ENCODE data around the gene LDLRAD4.
"Not testable (repeated sequence)": the region's sequence is repeated elsewhere in the genome, so short reads cannot be mapped to it uniquely, and the experiment has no call there.

Gene LDLRAD4

GRCh38 chr18:13585379-13586153, 367.0 kb downstream of the LDLRAD4 start:
- no peak for DNase-seq

GRCh38 chr18:13587001-13587400, 368.4 kb downstream of the LDLRAD4 start:
- no peak for DNase-seq

- no peak for DNase-seq
Measured at GRCh38 chr18:13587477-13587876, 368.9 kb downstream of the LDLRAD4 start.

GRCh38 chr18:13587937-13588336, 369.4 kb downstream of the LDLRAD4 start:
- DNase-seq = no peak

GRCh38 chr18:13589316-13589715, 370.8 kb downstream of the LDLRAD4 start:
- DNase-seq = no peak

GRCh38 chr18:13589943-13590342, 371.4 kb downstream of the LDLRAD4 start:
- no peak for DNase-seq

- DNase-seq = no peak
Measured at GRCh38 chr18:13592246-13592645, 373.7 kb downstream of the LDLRAD4 start.

GRCh38 chr18:13594551-13594950, 376.0 kb downstream of the LDLRAD4 start:
- DNase-seq = no peak

- DNase-seq = no peak
Measured at GRCh38 chr18:13597068-13597467, 378.5 kb downstream of the LDLRAD4 start.

- DNase-seq = no peak
Measured at GRCh38 chr18:13598591-13598990, 380.0 kb downstream of the LDLRAD4 start.

- no peak for DNase-seq
Measured at GRCh38 chr18:13599031-13599430, 380.5 kb downstream of the LDLRAD4 start.

GRCh38 chr18:13603304-13604019, 384.9 kb downstream of the LDLRAD4 start:
- DNase-seq = no peak

GRCh38 chr18:13604786-13605185, 386.2 kb downstream of the LDLRAD4 start:
- no peak for DNase-seq

- DNase-seq = no peak
Measured at GRCh38 chr18:13605477-13605876, 386.9 kb downstream of the LDLRAD4 start.

GRCh38 chr18:13605901-13606300, 387.3 kb downstream of the LDLRAD4 start:
- DNase-seq = no peak

GRCh38 chr18:13606604-13607254, 388.2 kb downstream of the LDLRAD4 start:
- no peak for DNase-seq

- DNase-seq = not testable (repeated sequence)
Measured at GRCh38 chr18:13608024-13608562, 389.5 kb downstream of the LDLRAD4 start.

GRCh38 chr18:13608791-13609532, 390.4 kb downstream of the LDLRAD4 start:
- DNase-seq = no peak

GRCh38 chr18:13610555-13611141, 392.1 kb downstream of the LDLRAD4 start:
- DNase-seq = peak in 1 of 3 experiments; percentile 37

GRCh38 chr18:13611142-13611600, 392.6 kb downstream of the LDLRAD4 start:
- peak in 2 of 3 experiments; percentile 48 to 68 for DNase-seq

GRCh38 chr18:13611601-13612195, 393.1 kb downstream of the LDLRAD4 start:
- peak in 2 of 3 experiments; percentile 60 to 74 for DNase-seq

Data from NCI-H1417 (cell line).